Epidermal melanocyte (primary cell): ENCODE data around the gene GPC6.

Experiments
- DNase-seq: peaks from one replicate; pipeline ENCODE4 v3.0.0; 2011; ENCODE audit warnings: low spot score; ENCODE audit not compliant: insufficient read length

GPC6 gene

DNA sequence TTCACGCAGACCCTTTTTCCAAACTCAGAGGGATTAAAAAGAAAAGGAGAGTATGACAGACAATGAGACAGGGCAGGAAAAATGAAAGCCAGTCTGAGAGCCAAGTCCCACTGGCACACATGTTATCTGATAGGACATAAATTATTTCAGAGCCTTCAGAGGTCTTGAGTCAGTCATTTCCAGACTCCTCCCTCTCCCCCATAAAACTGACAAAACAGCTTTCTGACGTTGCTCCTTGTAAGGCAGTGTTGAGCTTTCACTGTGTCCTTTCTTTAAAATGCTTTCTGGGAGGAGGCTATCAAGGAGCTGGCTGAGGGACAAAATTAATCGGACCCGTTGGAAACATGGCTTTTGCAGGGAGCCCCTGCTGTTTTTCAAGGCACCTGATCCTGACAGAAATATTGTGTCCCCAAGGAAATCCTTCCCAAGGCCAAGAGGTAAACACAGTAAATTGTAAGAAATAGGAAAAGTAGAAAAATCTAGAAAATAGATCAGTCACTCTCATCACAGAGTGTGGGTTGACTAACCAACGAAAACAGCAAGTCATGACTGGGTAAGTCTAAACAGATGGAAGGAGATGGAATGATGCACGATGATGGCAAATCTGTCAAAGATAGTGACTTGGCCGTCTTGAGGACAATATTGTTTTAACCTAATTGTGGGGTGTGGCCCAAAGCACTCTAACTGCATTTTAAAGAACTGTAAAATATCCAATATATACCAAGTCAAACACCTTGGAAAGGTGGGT is 1163.2 kb downstream of the GPC6 start:
- DNase-seq: no peak

DNA sequence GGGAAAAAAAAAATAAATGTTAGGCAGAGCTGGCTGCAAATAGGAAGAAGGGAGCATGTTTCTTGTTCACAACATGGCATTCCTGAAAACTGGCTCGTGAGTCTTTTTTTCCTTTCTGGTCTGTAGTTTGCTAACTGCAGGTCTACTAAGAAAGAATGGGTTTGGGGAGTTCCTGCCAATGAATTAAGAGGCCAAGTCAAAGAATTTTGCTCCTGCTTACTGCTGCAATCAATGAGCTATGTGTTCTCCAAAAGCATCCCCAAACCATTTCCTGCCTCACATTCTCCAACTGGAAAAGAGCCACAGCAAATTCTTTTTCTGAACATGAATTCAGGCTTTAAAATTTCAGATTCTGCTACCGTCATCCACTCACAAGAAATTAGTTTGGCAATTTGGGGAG is 1164.3 kb downstream of the GPC6 start:
- DNase-seq: peak; percentile 31

DNA sequence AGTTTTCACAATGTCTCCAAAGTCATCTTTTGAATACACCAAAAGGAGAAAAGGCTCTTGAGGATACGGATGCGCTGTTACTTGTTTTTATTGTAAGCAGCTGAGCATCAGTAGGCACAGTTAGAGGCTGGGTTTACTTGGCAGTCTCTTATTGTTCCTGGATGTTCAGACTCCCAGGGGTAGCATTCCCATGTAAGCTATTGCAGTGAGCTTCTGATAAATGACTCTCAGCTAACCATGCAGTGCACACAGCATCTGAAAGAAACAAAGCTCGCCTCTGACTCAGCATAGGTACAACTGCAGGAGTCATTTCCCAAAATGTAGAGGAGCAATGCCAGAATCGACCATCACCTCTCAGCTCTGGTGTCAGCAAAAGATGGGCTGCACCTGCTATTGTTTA is 1168.1 kb downstream of the GPC6 start:
- DNase-seq: no peak

DNA sequence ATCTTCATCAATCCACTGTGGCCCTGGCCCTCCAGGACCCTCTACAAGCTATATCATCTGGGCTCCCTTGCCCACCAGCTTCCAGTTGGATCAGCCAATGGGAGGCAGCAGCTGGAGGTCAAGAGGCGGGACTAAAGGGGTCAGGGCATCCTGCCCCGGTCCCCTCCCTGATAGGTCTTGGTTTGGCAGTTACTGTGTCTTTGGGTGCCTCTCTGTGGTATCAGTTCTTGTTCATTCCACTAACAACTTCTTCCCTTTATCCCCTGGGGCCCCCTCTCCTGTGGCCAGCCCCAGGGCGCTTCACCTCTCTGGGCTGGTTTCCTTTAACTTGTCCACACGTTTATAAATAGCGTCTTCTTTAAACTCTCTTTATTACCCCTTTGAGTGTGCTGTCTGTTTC is 1169.3 kb downstream of the GPC6 start:
- no peak for DNase-seq

DNA sequence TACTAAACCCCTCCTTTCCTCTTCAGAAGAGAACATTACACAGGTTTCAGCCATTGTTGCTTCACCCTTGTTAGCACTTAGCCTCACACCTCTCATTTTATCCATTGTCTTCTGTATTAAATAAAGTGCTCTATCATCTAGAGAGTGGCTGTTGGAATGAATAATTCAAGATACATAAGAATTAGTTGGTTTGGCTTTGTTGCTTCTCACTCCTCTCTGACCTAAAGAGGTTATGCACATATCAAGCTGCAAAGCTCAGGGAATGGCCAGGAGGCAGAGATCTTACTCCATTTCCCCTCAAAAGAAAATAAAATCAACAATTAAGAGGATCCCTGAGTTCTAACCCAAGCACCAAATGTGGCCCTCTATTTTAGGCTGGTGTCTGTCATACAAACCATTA is 1173.2 kb downstream of the GPC6 start:
- no peak for DNase-seq

- no peak for DNase-seq
Observed at GRCh38 chr13:94400874-94401273, 1174.3 kb downstream of the GPC6 start.

GRCh38 chr13:94408314-94409036 is 1181.9 kb downstream of the GPC6 start:
- no peak for DNase-seq

GRCh38 chr13:94411747-94412146 is 1185.1 kb downstream of the GPC6 start:
- no peak for DNase-seq

DNA sequence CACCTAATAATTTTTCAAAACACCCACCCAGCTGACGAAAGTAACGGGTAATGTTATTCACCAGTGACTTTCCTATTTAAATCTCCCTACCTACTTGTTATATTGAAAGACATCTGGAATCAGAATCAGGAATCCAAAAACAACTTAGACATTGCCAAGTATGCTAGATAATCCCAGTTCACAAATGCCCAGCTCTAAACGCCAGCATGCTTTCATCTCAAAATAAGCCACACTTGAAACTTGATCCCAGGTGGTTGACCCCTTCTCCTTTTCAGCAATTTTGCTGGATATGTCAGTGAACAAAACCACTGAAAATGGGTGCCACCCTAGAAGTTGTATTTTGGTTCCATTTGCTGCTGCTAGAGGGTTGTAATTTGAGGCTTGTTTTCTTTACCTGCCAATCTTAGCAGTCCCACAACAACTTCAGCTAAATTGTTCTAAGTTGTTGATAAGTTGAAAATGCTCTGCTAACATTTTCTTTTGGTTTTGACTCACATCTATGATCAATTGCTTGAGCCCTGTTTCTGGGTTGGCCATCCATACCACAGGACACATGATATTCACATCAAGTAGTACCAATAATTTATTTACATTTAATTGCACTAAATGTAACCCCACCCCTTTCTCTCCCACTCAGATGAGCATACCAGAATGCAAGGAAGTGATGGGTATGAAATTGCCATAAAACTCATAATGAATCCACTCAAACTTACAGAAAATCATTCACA is 1186.4 kb downstream of the GPC6 start:
- DNase-seq: no peak

- no peak for DNase-seq
Observed at GRCh38 chr13:94413598-94413944, 1187.0 kb downstream of the GPC6 start.

DNA sequence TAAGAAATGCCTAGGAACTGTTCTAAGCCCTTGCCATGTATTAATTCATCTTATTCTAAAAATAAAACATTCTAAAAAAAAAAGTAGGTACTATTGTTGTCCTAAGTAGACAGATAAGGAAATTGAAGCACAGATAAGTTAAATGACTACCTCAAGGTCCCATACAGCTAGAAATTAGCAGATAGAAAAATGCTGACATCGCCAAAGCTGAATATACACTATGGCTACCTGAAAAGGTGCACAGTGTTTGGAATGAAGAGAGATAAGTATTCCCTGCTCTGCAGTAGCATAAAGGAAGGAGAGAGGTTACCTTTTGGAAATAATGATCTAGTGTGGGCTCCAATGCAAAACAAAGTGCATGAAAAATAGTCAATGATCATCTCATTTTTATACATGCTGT is 1187.5 kb downstream of the GPC6 start:
- DNase-seq: no peak

- no peak for DNase-seq
Observed at GRCh38 chr13:94414708-94415107, 1188.1 kb downstream of the GPC6 start.

DNA sequence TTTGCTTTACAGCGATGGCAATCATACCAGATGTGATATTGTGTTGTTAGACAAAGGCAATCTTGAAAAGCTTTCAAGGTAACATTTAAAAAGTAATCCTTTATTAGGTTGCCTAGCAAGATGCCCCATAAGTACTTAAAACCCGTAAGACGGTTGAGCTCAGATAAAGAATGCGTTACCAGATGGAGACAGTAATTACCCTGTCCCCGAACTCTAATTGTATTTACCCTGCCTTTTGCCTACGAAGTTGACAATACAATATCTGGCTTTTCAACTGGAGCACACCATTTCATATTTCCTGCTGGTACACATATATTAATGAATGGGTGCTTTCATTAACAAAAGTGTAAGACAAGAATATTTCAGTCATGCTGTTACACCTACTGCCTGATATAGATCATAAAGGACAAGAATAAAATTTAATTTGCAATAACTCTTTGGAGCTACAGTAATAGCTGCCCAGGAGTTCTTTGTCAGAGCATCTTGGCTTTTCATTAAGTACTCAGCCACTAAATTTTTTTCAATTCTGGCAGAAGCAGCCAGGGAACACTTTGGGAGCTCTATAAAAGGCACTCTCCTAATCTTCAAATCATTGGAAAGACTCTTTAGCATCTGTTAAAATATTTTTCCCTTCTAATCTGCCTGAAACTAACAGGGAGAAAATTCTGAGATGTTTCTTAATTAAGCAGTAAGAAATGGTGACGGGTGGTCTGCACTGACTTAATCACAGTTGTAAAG is 1189.1 kb downstream of the GPC6 start:
- no peak for DNase-seq

DNA sequence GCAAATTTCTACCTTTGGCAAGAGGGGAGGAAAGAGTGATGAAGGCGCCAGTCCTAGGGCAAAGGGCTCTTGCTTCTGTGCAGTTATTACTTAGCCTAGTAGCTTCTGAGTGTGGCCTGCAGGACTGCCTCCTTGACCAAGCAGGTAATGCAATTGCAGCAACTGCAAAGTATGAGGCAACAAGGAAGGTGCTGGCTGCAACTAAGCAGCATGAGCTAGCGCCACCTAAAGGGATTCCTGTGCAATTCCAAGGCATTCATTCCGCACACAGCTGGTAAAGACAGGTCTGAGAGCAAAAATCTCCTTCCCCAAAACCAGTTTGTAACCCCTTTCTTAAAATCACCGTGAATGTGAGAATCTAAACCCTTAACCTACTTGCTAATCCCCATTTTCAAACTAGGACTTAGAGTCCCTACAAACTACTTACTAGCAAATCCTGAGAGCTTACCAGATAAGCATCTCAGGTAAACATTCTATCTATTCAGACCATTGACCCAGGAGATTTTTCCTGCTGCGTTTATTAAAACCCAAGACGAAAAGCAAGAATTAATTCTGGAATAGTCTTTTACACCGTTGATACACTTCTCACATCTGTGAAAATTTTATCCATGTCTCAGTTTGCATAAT is 1190.0 kb downstream of the GPC6 start:
- DNase-seq: no peak

GRCh38 chr13:94417294-94417693 is 1190.7 kb downstream of the GPC6 start:
- no peak for DNase-seq

GRCh38 chr13:94419304-94419924 is 1192.8 kb downstream of the GPC6 start:
- DNase-seq: no peak

DNA sequence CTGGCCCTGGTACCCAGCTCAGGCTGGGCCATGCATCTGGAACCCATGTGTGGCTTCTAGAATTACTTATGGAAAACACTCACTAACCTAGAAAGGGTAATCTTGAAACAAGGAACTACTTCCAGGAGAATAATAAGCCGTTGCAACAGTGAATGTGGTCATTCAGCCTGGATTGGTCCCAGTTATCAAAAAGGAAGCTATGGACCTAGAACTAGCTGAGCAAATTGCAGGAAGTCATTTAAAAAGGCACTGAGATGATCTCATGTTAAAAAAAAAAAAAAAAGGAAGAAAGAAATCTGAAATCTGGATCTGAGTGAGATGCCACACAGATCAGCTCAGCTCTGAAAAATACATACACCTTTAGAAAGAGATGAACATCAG is 1193.3 kb downstream of the GPC6 start:
- DNase-seq: no peak

- no peak for DNase-seq
Observed at GRCh38 chr13:94427313-94427953, 1200.8 kb downstream of the GPC6 start.

- no peak for DNase-seq
Observed at GRCh38 chr13:94431574-94431973, 1205.0 kb downstream of the GPC6 start.

- no peak for DNase-seq
Observed at GRCh38 chr13:94431987-94432386, 1205.4 kb downstream of the GPC6 start.
